ENCODE measurements around the gene ZNF83. TPM values are rescaled to one million over a fixed set of nuclear protein-coding genes. Genes with fewer than 3 reads are reported as not detected.
"Not testable (repeated sequence)": the region's sequence is repeated elsewhere in the genome, so short reads cannot be mapped to it uniquely, and the experiment has no call there.

The ZNF83 gene
- total RNA-seq, result 10 to 100 TPM in 1 of 2 donors, 1 to 10 TPM in 1; 9.6 to 19.7 TPM

GRCh38 chr19:52637718-52638585, at the start of gene ZNF83:
Gene ZNF83, minus strand, starts transcription at chr19:52638355.
- TF ChIP-seq CTCF (IDR thresholded peaks at IDR 0.05), result no peak
- Histone ChIP-seq H3K9me3 (no peaks in the 10 kb centered on the region), H3K9ac (ENCODE audit: low read depth in 2 of 2, low read length in 2 of 2) (peak within 1 kb of the TSS; percentile 79 to 88), H3K4me3 (peak within 1 kb of the TSS; percentile 56), H3K4me1 (no peaks in the 10 kb centered on the region), H3K27me3 (no peaks in the 10 kb centered on the region), H3K36me3 (no peaks in the 10 kb centered on the region), H3K27ac (peak within 1 kb of the TSS; percentile 62)
- peak; percentile 99 for DNase-seq
- intact Hi-C loops (cut with DNase I), result no loop called here

GRCh38 chr19:52687684-52688083, 49.5 kb upstream of the ZNF83 start:
- no peak for DNase-seq
- intact Hi-C loops (cut with DNase I), result no loop called here
- TF ChIP-seq CTCF (IDR thresholded peaks at IDR 0.05), result no peak
- Histone ChIP-seq H3K36me3 (no peaks in the 10 kb centered on the region), H3K4me1 (no peaks in the 10 kb centered on the region), H3K27me3 (no peaks in the 10 kb centered on the region), H3K4me3 (no peak overlapping the region), H3K9me3 (no peaks in the 10 kb centered on the region), H3K9ac (ENCODE audit: low read depth in 2 of 2, low read length in 2 of 2) (no peak overlapping the region), H3K27ac (no peak overlapping the region)

- no peak for TF ChIP-seq CTCF (IDR thresholded peaks at IDR 0.05)
- H3K4me3 ChIP-seq, result no peak overlapping the region
- intact Hi-C loops (cut with DNase I), result no loop called here
- no peaks in the 10 kb centered on the region for H3K4me1 ChIP-seq
- H3K9me3 ChIP-seq, result no peaks in the 10 kb centered on the region
- no peaks in the 10 kb centered on the region for H3K27me3 ChIP-seq
- H3K27ac ChIP-seq, result no peak overlapping the region
- no peak overlapping the region for H3K9ac ChIP-seq (ENCODE audit: low read depth in 2 of 2, low read length in 2 of 2)
- DNase-seq, result no peak
- no peaks in the 10 kb centered on the region for H3K36me3 ChIP-seq
Observed at GRCh38 chr19:52685811-52686210, 47.7 kb upstream of the ZNF83 start.

GRCh38 chr19:52681216-52681615, 43.1 kb upstream of the ZNF83 start:
- H3K9ac ChIP-seq (ENCODE audit: low read depth in 2 of 2, low read length in 2 of 2); H3K4me1 ChIP-seq; H3K9me3 ChIP-seq; intact Hi-C loops (cut with DNase I); DNase-seq; H3K36me3 ChIP-seq; H3K27me3 ChIP-seq; H3K4me3 ChIP-seq; H3K27ac ChIP-seq: not testable (repeated sequence)

- intact Hi-C loops (cut with DNase I), result no loop called here
- no peaks in the 10 kb centered on the region for H3K36me3 ChIP-seq
- H3K9ac ChIP-seq (ENCODE audit: low read depth in 2 of 2, low read length in 2 of 2), result no peak overlapping the region
- no peaks in the 10 kb centered on the region for H3K9me3 ChIP-seq
- no peak overlapping the region for H3K27ac ChIP-seq
- H3K4me3 ChIP-seq, result no peak overlapping the region
- no peak for DNase-seq
- TF ChIP-seq CTCF (IDR thresholded peaks at IDR 0.05), result no peak
- no peaks in the 10 kb centered on the region for H3K27me3 ChIP-seq
- no peaks in the 10 kb centered on the region for H3K4me1 ChIP-seq
Observed at GRCh38 chr19:52679598-52679997, 41.4 kb upstream of the ZNF83 start.

- intact Hi-C loops (cut with DNase I), result not testable (repeated sequence)
Observed at GRCh38 chr19:52675239-52675638, 37.1 kb upstream of the ZNF83 start.

More at GRCh38 chr19:52675239-52675638, 37.1 kb upstream of the ZNF83 start:
- not testable (repeated sequence) for H3K36me3 ChIP-seq; H3K4me1 ChIP-seq; H3K9ac ChIP-seq (ENCODE audit: low read depth in 2 of 2, low read length in 2 of 2); H3K27me3 ChIP-seq; H3K4me3 ChIP-seq; H3K9me3 ChIP-seq; H3K27ac ChIP-seq; DNase-seq

Measured in colonic mucosa (tissue), 4 donors.